ENCODE data around the gene ZFP91. TPM values are rescaled to one million over a fixed set of nuclear protein-coding genes. Genes with fewer than 3 reads are reported as not detected.

ZFP91 gene
- total RNA-seq, 2 experiments from 2014 or later, result 38.7 to 50.9 TPM

GRCh38 chr11:58654079-58654907 is 75.4 kb downstream of the ZFP91 start:
- peak; percentile 81 for DNase-seq (ENCODE audit: low spot score)
- no peak overlapping the region for H3K4me2 ChIP-seq (ENCODE audit: low read length)
- H3K4me1 ChIP-seq (ENCODE audit: insufficient read depth, low read length, poor library complexity, severe bottlenecking), result no peaks in the 10 kb centered on the region
- POLR2A ChIA-PET, result interaction anchor here (0.6 kb wide), 1 partner anchor 1106 kb away, joined by 3 read pairs; no protein-coding TSS in a partner anchor
- no peak overlapping the region for H3K4me3 ChIP-seq (ENCODE audit: low read depth, low read length, poor library complexity, severe bottlenecking)
- H3K36me3 ChIP-seq (ENCODE audit: insufficient read depth, low read length), result no peaks in the 10 kb centered on the region
- H3K27ac ChIP-seq (ENCODE audit: low read depth, low read length, poor library complexity, severe bottlenecking), result no peak overlapping the region
- no peak overlapping the region for H2AFZ ChIP-seq (ENCODE audit: low read length)
- no TSS peak for BruUV-seq (replicated peaks)
- no peaks in the 10 kb centered on the region for H3K9me2 ChIP-seq (ENCODE audit: insufficient read depth, low read length)
- intact Hi-C loops (cut with micrococcal nuclease; ENCODE audit: unreplicated experiment), result loop anchor here (1.0 to 10.0 kb wide), 4 partner anchors 133 to 483 kb away; no protein-coding TSS in a partner anchor
- no peaks in the 10 kb centered on the region for H4K20me1 ChIP-seq (ENCODE audit: insufficient read depth, low read length)
- H3K79me2 ChIP-seq (ENCODE audit: insufficient read depth, low read depth, low read length), result no peaks in the 10 kb centered on the region
- CTCF ChIA-PET (ENCODE audit: unreplicated experiment), result interaction anchor here (0.5 kb wide), 1 partner anchor 974 kb away, joined by 3 read pairs; no protein-coding TSS in a partner anchor
- TF ChIP-seq EZH2phosphoT487 (IDR thresholded peaks at IDR 0.05; ENCODE audit: borderline replicate concordance, low read depth, low read length) (no peak), CTCF (conservative IDR thresholded peaks at IDR 0.05; ENCODE audit: low read length) (peak; percentile 96)
- no peaks in the 10 kb centered on the region for H3K9me3 ChIP-seq (ENCODE audit: low read length)

- Histone ChIP-seq H3K4me2 (ENCODE audit: low read length) (no peak overlapping the region), H4K20me1 (ENCODE audit: insufficient read depth, low read length) (no peaks in the 10 kb centered on the region)
- no TSS peak for BruUV-seq (replicated peaks)
Measured at GRCh38 chr11:58654908-58655296, 76.0 kb downstream of the ZFP91 start.

More at GRCh38 chr11:58654908-58655296, 76.0 kb downstream of the ZFP91 start:
- TF ChIP-seq EZH2phosphoT487 (IDR thresholded peaks at IDR 0.05; ENCODE audit: borderline replicate concordance, low read depth, low read length) (no peak), CTCF (conservative IDR thresholded peaks at IDR 0.05; ENCODE audit: low read length) (no peak)
- no peaks in the 10 kb centered on the region for H3K79me2 ChIP-seq (ENCODE audit: insufficient read depth, low read depth, low read length)
- CTCF ChIA-PET (ENCODE audit: unreplicated experiment), result interaction anchor here (0.5 kb wide), 1 partner anchor 975 kb away, joined by 3 read pairs; no protein-coding TSS in a partner anchor
- no peaks in the 10 kb centered on the region for H3K36me3 ChIP-seq (ENCODE audit: insufficient read depth, low read length)
- DNase-seq (ENCODE audit: low spot score), result no peak
- POLR2A ChIA-PET, result interaction anchor here (0.6 kb wide), 1 partner anchor 1105 kb away, joined by 3 read pairs; no protein-coding TSS in a partner anchor
- H3K4me1 ChIP-seq (ENCODE audit: insufficient read depth, low read length, poor library complexity, severe bottlenecking), result no peaks in the 10 kb centered on the region
- no peak overlapping the region for H3K27ac ChIP-seq (ENCODE audit: low read depth, low read length, poor library complexity, severe bottlenecking)
- no peaks in the 10 kb centered on the region for H3K9me2 ChIP-seq (ENCODE audit: insufficient read depth, low read length)
- H3K9me3 ChIP-seq (ENCODE audit: low read length), result no peaks in the 10 kb centered on the region
- intact Hi-C loops (cut with micrococcal nuclease; ENCODE audit: unreplicated experiment), result loop anchor here (1.0 to 10.0 kb wide), 4 partner anchors 132 to 482 kb away; no protein-coding TSS in a partner anchor
- H3K4me3 ChIP-seq (ENCODE audit: low read depth, low read length, poor library complexity, severe bottlenecking), result no peak overlapping the region
- no peak overlapping the region for H2AFZ ChIP-seq (ENCODE audit: low read length)

All from OCI-LY7 (cell line).